GM21717 (cell line): ENCODE results near the gene IDI1.
A peak's percentile ranks its signal among the peaks of the same experiment; 100 is the strongest.
"Not testable (repeated sequence)": the region's sequence is repeated elsewhere in the genome, so short reads cannot be mapped to it uniquely, and the experiment has no call there.

Source experiments
- ATAC-seq: cut with Tn5 transposase; IDR thresholded peaks from one replicate; pipeline ENCODE4 v1.9.1; 2021; ENCODE audit warnings: mild to moderate bottlenecking, moderate library complexity; ENCODE audit not compliant: unreplicated experiment

Gene IDI1

DNA sequence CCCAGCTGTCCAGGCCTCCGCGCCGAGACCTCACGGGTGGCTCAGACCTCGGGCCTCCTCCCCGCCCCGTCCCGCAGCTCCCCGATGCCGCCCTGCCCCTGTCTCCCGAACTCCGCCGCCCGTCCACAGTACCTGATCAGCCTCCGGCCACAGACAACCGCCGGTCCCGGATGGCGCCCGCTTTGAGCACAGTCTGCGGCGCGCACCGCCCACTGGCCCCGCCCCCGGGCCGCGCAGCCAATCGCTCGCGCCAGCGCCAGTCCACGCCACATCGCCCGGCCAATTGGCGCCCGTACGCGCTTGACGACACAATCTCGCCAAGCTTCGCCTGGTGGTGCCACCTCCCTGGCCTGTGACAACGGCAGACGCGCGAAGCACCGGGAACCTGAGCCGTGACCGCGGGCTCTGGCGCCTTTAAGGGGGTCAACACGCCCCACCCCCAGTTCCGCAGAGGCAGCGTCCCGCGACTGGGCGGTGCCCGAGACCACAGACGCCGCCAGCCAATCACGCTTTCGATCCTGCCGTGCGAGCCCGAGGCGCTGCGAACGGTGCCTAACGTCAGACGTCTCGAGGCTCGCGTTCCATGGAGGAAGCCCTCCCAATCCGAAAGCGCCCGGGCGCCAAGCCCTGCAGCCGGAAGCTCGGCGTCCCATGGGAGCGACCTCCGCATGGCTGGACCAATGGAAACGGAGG, at the start of gene IDI1:
Gene IDI1, minus strand, starts transcription at position 388 of the 693 bp plus-strand sequence. Its CDS starts 116 bp downstream, at position 272.
- ATAC-seq, result peak; percentile 86

DNA sequence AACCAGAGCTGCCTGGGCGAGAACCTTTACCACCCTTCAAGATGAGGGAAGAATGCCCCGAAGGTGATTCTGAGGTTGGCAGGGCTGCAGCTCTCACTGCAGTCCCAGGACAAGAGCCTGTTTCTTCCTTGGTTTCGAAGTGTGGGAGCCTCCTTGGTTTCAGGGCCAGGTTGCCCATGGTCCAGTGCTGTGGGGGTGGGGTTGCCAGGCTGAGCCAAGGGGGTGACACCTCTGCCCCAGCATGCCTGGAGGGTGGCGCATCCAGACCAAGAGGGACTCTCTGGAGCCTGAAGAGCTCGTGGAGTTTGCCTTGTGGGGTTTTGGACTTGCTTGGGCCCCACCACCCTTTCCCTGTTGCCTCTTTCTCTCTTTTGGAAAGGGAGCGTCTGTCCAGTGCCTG, 48.5 kb upstream of the IDI1 start:
- ATAC-seq, result no peak

DNA sequence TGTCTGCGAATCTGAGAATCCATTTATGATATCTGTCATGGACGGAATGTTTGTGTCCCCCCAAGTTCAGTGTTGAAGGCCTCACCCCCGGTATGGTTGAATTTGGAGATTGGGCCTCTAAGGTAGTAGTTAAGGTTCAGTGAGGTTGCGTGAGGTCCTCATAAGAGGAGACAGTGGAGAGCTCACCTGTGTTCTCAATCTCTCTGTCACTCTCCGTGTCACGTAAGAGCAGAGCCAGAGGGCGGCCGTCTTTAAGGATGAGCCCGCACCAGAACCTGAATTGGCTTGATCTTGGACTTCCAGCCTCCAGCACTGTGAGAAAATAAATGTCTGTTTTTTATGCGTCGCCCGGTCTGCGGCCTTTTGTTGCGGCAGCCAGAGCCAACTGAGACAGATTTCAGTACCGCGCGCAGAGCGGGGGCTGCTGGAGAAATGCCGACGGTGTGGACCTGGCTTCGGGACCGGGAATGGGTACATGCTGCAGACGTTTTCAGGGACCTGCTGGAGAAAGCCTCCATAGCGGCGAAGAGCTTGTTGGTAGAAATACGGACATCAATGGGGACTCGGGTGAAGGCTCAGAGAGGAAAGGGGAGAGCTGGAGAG, 47.5 kb upstream of the IDI1 start:
- no peak for ATAC-seq

DNA sequence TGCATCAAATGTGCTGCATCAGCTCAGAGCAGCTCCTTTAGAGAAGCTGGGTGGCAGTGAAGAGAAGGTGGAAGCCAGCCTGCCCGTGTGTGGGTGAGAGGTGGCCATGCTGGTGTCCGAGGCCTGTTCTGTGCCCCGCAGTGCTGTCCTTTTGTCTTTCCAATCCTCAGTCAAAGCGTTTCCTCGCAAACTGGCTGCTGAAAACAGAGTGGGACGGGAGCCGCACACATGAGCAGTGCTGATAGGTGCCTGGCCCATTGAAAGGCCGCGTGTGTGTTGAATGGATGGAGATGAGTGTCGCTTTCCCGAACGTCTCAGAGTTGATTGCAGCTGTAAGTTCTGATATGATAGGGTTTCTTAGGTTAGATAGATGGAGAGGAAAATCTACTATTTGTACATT, 46.6 kb upstream of the IDI1 start:
- no peak for ATAC-seq

DNA sequence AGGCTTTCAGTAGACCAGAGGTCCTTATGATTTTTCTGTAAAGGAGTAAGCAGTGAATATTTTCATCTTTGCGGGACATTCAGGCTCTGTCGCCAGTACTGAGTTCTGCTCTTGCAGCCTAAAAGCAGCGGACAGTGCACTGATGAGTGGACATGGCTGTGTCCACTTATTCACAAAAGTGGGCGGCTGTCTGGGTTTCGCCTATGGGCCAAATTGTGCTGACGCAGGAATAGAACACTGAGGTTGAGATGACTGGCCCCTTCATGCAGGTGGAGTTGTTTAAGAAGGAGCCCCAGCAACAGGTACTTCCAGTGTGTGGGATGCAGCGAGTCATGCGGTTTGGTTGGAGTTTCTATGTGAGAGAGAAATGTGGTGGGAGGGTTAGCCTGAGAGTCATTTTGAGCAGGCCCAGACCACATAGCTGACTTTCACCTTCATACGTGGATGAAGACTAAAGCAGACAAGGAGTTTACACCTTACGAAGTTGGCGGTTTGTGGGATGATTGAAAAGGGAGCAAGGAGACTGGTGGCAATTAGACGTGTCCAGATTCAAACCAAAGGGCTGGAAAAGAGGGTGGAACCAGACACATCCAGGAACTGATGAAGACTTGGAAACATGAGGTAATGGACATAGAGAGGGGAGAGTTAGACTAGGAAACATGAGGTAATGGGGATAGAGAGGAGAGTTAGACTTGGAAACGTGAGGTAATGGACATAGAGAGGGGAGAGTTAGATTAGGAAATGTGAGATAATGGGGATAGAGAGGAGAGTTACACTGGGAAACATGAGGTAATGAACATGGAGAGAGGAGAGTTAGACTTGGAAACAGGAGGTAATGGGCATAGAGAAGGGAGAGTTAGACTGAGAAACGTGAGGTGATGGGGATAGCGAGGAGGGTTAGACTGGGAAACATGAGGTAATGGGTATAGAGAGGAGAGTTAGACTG, 45.5 kb upstream of the IDI1 start:
- no peak for ATAC-seq

DNA sequence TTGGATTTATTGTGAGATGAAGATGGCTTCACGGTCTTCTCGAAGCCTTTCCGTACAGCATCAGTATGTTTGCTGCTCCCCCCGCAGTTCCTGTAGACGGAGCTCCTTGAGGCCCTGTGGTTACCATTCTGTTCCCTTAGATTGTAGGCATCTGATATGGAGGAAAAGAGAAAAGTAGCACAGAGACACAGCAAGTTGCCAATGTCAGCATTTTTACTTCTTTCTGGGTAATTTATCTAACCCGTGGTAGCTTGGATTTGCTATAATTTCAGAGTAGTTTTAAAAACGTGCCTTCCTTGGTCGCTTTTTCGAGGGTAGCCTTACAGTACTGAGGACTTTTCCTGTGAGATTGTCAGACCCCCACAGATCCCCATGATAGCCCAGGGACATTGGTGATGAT, 44.8 kb upstream of the IDI1 start:
- no peak for ATAC-seq

DNA sequence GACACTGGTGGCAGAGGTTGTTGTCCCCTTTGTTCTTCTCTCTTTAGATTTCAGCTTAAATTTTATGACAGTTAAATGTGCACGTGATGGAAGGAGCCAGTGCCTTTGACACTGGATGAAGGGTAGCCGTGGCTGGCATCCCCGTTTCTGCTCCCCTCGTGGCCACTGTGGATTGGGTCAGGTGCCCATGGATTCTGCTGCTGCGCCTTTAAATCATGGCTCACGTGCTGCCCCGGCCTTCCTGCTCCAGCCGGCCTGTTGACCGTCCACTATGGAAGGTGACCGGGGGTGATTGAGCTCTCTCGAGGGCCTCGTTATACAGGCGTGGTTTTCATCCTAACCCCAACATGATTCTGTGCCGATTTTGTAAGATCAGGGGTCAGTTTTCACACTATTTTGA, 41.8 kb upstream of the IDI1 start:
- no peak for ATAC-seq

DNA sequence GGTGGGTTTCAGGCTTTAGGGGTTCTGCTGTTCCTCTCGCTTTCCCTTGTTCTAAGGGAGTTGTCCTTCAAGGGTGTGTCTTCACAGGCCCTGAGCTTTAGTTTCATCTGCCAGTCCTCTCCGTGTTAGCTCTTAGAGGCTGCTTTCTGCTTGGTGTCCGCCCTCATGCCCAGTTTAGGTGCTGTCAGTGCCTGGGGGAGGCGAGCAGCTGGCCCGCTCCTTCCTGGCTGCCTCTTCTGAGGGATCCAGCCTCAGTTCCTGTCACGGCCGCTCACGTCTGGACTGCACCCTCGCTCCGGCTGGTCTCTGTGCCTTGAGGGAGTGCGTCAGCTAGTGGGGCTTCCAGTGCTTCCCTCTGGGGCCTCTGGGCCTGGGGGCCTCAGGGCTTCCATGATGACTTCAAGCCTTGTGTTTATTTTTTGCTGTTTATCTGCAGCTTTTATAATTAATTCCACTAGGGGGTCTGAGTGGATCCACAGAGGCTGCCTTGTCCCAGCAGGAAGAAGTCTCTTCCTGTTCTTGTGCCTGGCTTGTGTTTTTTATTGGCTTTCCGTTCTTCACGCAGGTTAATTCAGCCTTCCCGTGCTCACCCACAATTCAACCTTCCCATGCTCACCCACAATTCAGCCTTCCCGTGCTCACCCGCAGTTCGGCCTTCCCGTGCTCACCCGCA, 40.2 kb upstream of the IDI1 start:
- no peak for ATAC-seq

DNA sequence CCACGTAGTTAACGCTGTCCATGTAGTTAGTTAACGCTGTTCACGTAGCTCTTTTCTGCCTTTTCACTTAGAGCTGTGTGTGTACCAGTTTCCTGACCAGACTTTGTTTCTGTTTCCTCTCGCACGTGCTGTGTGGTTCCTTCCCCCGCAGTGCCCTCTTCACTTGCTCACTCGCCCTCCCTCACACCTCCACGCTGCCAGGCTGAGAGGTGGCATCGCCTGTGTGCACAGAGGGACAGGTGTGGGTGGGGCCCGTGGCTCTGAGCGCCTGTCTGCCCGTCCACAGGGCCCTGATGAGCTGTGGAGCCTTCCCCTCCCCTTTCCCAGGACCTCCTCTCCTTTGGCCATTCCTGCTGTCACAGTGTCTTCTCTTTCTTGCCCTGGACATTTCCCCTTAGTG, 37.9 kb upstream of the IDI1 start:
- ATAC-seq, result no peak

DNA sequence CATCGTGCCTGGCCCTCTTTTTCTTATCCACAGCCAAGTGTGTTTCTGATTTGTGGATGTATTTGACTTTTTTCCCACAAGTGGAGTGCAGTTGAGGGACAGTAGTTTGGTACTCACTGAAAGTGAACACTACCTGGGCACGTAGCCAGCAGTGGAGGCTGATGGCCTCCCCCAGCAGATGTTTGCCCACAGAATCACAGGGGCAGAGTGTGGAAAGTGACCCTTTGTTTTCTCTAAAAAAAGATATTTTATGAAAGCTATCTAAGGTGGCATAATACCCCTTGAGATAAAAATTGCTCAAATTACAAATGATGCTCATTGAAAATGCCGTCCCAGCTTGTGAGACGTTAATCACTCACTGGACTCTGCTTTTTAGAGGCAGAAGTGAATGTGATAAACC, 36.3 kb upstream of the IDI1 start:
- no peak for ATAC-seq

DNA sequence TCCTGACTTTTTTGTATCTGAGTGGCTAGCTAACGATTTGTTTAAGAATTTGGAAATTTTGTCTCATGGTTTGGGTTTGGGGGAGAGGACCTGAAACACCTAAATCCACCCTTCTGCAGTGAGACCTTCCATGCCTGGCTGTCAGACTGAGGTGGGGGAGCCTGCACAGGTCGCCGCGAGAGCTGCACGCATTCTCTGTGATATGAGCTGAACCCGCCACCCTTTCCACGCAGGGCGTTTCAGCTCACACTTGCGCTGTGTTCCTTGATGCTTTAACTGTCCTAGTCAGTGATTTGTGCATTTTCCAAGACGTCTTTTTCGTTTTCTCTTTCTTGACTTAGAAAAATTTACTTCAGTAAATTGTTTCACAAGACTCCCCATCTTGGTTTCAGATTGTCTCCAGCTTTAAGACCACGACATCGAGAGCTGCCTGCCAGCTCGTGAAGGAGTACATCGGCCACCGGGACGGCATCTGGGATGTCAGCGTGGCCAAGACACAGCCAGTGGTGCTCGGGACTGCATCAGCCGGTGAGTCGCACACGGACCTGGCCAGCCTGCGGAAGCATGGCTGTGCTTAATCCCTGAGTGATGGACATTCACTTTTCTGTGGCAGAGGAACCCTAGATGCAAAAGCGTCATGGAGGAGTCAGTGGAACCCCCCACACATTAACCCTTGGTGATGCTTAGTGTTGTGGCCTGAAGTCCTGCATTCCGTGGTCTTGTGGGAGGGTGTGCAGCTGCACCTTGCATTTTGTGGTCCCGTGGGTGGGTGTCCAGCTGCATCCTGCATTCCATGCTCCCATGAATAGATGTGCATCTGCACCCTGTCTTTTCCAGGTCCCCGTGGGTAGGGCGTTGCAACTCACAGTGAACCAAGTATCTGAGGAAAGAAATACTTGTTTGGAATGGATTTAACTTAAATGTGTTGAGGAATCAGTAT, 35.4 kb upstream of the IDI1 start:
- ATAC-seq, result no peak

DNA sequence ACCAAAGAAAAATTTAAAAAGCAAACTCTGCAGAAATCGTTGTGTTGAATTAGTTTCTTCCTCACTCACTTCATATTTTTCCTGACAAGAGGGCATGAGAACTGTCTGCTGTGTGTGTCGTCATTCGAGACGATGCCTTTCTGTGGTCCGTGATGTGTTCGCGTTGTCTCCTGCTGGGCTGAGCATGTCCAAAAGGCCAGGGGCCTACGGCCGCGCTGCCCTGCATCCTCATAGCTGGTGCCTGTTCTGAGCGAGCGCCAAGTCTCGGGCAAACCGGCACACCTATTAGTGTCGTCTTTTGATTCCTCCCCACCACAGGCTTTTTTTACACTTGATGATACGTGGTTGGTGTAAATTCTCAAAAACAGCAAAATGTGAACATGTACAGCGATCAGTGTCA, 34.7 kb upstream of the IDI1 start:
- no peak for ATAC-seq

DNA sequence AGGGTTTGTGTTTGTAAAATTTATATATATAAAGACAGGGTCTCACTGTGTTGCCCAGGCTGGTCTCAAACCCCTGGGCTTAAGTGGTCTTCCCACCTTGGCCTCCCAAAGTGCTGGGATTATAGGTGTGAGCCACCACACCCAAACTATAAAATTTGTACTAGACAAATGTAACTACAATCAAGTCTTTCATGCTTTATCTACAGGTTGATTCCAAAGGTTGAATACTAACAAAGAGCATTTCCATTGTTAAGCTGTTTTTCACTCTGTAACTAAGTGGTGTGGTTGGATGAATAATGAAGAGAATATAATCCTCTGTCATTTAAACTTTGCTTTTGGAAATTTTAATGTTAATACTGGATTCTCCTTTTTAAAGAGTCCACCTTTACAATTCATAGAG, 29.7 kb upstream of the IDI1 start:
- no peak for ATAC-seq

DNA sequence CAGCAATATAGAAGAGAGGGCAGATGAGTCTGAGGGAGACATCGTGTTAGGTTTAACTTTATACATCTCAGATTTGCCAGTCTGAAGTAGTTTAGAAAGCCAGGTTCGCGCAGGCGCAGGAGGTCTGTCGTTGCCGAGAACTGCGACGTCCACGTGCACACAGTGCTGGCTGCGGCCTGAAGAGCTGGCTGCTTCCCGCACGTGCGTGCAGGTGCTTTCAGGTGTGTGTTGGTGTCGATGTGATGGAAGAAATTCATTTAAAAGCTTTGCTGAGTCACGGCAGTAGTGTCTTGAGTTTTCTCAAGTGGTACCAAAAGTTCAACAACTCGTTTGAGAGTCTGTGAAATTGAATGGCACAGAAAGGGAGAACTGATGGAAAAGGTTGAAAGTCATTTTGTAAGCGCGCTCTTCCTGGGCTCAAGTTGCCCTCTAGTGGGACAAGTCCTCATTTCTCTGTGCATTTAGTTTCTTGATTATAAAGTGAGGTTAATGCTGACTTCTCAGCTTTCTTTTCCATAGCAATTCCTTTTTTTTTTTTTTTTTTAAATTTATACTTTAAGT, 25.9 kb upstream of the IDI1 start:
- no peak for ATAC-seq

DNA sequence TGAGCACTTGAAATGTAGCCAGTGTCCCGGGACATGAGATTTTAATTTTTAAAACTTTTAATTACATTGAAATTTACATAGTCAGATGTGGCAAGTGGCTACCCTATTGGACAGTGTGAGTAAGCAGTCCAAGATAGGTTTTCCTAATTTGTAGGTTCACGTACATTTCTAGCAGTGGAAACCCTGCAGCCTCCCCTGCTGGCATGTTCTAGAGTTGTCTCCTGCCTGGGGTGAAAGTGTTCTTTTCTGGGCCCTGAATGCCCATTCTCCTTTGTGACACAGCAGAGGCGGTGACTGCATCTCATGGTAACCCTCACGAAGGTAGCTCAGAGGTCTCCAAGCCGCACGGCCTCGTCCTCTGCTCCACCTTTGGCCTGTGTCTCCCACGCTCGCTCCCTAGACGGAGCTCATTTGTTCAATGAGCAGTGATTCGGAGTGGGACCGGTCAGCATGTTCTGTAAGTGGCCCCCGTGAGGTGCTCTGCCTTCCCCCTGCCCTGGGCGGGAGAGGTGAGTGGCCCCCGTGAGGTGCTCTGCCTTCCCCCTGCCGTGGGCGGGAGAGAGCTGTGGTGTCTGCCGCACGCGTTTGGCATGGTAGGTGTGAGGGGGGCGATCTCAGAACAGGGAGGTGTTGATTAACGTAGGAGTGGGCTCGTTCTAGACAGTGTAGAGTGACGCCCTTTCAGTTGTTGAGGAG, 25.3 kb upstream of the IDI1 start:
- ATAC-seq, result no peak

DNA sequence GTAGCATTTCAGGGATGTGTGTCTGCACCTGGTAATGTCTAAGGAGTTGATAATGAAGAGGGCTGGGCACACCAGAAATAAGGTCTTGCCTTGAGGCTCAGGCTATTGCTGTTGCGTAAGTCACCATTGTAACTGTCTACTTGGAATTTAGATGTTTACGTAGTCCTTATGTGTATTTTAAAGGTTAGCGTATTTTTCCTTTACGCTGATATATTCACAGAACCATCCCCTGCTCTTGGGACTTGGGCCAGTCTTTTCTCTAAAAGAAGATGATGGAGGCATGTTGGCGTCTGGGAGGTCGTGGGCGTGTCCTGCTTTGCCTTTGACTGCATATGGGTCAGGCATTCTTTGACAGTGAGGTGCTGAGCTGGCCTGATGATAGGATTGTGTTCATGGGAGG, 22.0 kb upstream of the IDI1 start:
- ATAC-seq, result no peak

DNA sequence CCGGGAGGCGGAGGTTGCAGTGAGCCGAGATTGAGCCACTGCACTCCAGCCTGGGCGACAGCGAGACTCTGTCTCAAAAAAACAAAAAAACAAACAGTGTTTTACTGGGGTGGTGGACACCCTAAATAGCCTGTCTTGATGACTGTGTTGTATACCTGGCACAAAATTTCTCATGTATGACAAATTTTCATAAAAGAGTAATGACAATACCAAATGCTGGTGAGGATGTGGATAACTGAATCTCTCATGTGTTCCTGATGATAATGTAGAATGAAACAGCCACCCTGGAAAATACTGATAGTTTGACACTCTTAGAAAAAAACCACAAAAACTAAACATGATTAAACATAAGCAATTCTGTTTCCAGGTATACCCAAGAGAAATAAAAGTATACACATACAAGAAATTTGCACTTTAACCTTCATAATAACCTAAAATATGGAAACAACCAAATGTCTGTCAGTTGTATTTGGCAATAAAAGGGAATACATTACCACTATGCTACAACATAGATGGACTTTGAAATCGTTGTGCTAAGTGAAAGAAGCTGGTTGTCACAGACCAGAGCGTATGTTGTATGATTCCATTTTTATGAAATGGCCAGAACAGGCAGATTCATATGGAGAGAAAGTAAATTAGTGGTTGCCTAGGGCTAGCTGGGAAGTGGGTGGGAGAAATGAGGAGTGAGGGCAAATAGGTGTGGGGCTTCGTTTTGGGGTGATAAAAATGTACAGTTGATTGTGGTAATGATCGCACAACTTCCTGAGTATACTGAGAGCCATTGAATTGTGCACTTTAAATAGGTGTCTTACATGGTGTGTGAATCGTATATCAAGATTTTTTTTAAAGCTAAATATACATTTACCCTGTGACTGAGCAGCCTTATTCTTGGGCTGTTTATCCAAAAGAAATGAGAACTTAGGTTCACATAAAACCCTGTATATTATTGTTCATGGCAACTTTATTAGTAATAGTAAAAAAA, 19.8 kb upstream of the IDI1 start:
- no peak for ATAC-seq

DNA sequence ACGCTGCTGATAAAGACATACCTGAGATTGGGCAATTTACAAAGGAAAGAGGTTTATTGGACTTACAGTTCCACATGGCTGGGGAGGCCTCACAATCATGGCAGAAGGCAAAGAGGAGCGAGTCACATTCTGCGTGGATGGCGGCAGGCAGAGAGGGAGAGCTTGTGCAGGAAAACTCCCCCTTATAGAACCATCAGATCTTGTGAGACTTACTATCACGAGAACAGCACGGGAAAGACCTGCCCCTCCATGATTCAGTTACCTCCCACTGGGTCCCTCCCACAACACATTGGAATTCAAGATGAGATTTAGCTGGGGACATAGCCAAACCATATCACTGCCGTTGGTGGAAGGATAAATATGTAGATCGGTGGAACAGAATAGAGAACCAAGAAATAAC, 17.8 kb upstream of the IDI1 start:
- ATAC-seq, result not testable (repeated sequence)
